M059J (cell line): Measurements from ENCODE around the gene TEDDM1. TPM values are rescaled to one million over a fixed set of nuclear protein-coding genes. Genes with fewer than 3 reads are reported as not detected.

Experiments used
- DNase-seq: peaks from one replicate; pipeline ENCODE4 v3.0.0-alpha.2; 2012; ENCODE audit warnings: low read depth
- total RNA-seq: library from RNA; depleted of rRNA; stranded (reverse); fragments of >200 nt; shearing (Covaris generic); gene quantifications from 2 replicates; pipeline ENCODE4 v1.2.3, GENCODE V29; 2014

The TEDDM1 gene
- total RNA-seq, 1 experiment from 2014 or later: not detected

DNA sequence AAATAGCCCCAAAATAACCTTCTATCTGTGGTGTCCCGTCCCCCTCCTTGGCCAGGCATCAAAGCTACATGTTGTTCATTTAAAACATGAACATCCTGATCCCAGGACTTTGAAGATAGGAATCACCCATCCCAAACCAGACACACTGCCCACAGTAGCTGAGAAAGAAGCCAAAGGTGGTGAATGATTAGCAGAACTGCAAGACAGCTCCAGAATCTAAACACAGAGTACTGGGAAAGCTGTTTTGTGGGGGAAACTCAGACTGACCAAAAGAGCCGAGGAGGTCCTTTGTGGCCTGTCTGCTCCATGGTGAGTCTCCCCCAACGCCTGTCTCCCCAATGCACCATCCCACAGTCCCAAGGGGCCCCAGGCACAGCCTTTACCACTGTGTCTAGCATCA lies 7.3 kb upstream of the TEDDM1 start:
- DNase-seq: no peak

DNA sequence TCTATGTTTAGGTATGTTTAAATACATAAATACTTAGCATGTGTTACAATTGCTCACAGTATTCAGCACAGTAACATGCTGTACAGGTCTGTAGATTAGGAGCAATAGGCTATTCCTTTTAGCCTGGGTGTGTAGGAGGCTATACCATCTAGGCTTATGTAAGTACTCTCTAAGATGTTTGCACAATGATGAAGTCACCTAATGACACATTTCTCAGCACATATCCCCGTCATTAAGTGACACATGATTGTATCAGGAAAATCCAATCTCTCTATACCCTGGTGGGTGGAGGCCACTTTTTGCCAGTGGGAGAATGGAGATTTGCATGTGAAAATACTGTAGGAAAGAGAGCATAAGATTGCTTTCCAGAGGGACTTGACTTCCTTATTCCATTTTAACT lies 5.5 kb upstream of the TEDDM1 start:
- no peak for DNase-seq

DNA sequence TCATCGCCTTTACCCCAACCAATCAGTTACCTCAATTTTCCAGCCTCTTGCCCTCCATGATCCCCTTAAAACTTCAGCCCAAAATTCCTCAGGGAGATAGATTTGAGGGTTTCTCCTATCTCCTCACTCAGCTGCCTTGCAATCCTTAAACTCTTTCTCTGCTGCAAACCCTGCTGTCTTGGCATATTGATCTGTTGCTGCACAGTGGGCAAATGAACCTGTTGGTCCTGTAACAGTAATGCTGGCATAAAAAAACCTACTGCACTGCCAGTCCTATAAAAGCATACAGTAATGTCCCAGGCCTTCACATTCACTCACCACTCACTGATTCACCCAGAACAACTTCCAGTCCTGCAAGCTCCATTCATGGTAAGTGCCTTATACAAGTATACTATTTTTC lies 5.1 kb upstream of the TEDDM1 start:
- DNase-seq: no peak

DNA sequence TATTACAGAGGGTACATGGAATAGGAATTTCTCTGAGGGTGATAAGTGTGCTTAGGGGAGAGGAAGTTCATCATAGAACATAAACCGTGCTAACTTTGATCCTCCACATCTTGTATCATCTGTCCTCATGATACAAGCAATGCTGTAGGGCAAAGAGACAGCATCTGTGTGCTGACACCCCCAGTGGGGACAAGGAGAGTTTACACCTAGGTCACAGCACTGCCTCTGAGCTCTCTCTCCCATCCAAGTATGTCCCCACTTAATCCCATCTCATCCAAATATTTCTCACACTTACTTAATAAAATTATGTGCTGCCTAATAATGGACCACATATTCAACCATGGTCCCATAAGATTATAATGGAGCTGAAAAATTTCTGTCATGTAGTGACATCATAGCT lies 4.3 kb upstream of the TEDDM1 start:
- no peak for DNase-seq

DNA sequence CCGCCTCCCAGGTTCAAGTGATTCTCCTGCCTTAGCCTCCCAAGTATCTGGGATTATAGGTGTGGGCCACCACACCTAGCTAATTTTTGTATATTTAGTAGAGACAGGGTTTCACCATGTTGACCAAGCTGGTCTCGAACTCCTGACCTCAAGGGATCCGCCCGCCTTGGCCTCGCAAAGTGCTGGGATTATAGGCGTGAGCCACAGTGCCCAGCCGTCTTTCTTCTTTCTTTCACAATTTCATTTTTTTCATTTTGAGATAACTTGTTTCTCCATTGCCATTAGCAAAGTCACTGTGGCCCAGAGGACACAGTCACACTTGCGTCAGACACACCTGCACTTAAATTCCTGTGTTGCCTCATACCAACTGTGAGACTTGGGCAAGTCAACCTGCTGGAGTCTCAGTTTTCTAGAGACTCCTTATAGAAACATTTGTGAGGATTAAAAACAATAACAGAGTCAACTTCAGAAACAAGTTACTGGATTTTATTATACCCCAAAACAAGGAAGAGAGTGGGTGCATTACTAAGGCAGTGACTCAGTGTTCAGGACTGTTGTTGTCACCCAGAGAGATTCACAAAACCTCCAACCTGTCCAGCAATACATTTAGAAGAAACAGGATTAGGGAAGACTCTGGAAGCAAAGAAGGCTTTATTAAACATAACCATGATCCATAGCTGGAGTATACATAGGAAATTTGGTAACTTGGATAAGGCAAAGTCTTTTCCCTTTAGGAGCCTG lies 2.6 kb downstream of the TEDDM1 start:
- DNase-seq: no peak

DNA sequence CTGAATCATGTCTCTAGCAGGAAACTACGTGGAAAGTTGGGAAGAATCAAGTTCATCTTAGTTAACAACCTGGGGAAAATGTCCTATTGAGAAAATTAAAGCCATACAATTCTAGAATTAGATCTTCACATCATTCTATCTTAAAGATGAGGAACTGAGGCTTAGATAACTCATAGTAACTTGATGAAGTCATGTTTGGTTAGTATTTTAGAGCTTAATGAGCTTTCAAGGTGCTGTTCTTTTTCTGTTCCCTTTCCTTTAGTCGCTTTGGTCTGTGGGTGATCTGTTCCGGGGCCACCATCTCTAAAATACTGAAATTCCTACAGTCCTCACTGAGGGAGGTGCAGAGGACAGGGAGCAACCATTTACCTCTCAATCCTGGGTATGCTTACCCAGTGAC lies 4.6 kb downstream of the TEDDM1 start:
- no peak for DNase-seq

DNA sequence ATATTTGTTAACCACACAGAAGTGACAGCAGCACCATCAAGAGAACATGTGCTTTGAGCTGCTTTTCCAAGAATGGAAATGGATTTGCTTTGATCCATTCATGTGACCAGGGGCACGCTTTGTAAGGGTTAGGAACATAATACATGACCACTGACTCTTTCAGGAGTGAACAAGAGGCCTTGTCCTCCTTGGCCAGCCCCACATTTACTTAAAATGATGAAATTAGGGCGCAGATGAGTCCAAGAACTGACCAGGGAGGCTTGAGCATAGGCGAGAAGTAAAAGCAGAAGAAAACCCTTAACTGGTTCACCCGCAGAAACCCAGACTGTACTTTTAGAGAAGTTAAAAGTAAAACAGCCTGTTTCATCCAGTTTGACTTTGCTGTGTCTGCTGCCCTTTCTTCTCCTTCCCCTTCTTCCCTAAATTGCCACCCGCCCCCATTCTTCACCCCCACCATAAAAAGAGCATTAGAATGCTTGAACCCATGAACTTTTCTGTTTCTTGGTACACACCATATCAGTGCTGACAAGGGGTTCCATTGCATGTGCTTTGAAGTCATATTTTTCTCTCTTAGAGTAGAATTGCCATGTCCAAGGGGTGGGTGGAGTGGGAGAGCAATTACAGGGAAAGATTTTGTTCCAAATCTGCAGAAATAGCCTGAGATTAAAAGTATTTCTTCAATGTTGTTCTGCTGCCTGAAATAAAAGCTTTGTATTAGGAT lies 6.3 kb downstream of the TEDDM1 start:
- no peak for DNase-seq

DNA sequence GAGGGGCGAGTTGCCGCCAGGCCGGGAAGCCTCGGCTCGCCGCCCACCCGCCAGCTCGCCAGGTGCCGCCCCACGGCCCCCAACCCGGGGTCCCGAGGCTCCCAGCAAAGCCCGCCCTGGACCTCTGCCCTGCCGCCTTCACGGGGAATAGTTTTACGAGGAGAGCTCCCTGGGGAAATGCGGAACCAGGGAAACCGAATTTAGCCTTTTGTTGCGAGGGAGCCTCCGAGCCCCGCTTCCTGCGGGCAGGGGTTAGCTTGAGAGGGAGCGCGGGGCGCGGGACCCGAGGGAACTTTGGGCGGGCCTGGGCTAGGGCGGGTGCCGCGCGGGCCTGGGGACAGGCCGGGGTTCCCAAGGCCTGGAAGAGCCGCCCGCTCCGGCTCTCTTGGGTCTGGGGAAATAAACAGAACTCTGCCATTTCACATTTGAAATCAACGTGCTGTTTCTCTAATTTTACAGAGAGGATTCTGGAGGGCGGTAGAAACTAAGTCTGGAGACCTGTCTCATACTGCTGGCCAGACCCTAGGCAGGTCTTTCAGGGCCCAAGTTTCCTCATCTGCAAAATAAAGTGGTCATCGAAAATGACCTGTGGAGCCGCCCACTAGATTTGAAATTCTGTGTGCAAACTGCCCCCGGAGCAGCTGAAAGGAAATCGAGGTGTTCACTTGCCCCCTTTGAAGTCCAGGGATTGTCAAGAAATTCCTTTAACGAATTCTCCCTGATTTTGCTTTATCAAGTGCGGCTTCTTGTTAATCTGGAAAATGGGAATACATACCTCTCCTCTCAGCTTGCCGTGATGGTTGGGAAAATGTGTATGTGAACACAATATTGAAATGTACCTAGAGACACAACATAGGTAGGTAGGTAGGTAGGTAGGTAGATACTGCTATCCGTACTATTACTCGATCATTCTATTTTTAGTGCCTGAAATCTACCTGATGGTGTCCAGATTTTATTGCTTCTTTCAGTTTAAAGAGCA lies 8.1 kb downstream of the TEDDM1 start:
- peak; percentile 36 for DNase-seq

DNA sequence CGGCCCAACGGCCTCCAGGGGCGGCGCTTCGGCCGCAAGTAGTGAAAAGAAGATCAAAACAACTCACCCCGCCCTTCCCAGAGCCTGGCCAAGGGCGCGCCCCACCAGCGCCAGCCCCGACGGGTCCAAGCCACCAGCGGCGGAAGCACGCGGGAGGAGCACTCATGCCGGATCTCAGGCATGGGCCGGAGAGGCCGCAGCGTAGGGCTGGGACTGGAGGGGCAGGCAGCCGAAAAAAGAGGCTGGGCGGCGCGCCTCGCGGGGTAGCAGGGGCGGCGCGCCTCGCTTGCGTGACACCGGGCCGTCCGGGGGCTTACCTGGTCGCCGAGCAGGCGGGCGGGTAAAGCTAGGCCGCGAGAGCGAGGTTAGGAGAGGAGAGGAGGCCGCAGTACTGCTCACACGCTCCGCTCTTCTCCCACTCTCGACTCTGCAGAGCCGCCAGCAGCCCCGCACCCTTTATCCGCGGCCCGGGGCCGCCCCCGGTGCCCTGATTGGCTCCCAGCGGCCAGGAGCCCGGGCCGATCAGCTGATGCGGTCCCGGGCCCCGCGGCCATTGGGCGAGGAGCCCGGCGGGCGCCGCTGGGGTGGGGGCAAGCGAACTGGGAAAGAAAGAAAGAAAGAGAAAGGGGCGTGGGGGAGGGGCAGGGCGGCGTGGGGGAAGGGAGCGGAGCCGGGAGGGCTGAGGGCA lies 9.0 kb downstream of the TEDDM1 start, which contains the start of gene GLUL:
Gene GLUL, minus strand, starts transcription at position 429 of the 688 bp plus-strand sequence. CDS start 3,053 bp downstream, outside the sequence.
- peak; percentile 92 for DNase-seq

DNA sequence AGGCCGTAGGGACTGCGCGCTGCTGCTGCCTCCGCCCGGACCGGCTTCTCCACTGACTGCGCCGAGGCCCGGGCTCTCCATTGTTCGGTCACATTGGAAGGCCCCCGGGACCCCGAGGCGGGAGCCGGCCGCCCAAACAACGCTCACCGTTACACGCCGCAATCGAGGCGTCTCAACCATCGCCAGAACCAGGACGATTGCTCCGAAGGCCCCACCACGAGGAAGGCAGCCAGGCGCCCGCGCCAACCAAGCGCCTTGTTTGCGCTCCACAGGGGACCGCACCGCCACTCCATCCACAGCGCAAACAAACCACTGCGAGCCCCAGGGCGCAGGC lies 9.5 kb downstream of the TEDDM1 start:
- no peak for DNase-seq

DNA sequence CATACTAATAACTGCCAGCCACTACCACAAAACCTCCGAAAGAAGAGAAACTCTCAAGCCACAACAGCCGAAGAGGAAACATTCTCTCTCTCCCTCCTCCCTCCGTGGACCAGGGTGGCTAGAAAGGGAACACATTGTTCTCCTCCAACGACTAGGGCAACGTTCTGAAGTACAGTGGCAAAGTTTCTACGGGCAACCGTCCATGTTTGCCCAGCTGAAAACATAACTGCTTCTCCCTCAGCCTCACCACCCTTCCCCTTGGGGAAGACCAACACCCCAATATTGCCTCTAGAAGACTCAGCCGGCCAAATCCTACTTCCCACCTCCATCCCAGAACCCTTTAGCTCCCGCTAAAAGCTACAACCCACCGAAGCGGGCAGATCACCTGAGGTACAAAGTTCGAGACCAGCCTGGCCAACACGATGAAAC lies 10.8 kb downstream of the TEDDM1 start:
- DNase-seq: peak; percentile 37

DNA sequence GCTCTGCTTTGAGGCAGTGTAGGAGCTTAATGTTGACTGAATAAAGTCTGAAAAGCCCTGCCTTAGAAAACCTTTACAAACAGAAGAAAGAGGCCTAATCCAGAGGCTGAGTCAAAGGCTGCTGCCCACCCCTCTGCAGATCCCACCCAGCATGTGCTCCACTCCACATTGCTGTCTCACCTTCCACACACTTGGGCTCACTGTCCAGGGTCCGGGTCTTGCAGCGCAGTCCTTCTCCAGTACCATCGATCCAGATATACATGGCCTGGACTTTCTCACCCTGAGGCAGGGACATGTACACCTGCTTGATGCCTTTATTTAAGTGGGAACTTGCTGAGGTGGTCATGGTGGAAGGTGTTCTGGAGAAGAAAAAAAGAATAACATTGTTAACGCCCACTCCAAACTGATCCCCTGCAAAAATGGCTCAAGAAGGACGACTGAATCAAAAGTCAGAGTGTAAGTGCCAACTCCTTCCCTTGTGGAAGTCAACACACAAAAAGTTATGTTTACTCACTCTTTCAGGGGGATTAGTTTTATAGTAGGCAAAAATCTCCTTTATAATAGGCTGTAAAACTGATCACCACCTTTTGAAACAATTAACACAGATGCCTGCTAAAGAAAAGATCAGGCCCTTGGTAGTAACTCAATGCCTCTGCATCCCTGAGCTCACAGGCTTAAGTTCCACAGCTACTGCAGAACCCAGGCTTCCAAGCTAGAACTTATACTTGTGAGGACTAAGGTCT lies 11.9 kb downstream of the TEDDM1 start:
- DNase-seq: no peak

DNA sequence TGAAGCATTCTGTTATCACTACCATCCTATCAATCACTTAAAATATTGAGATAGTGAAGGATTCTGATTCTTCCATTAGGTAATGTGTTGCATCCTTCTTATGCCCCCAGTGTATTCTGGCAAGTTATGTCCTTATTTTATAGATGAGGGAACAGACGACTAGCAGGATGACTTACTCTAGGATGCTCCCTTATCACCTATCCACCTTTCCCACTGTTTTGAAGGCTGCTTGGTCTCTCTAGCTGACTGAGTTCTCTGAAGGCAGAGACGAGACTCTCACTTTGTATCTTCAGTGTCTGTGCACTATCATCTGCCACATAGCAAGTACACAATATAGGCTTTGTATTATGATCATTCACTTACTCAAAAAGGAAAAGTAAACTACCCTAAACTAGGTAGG lies 12.9 kb downstream of the TEDDM1 start:
- DNase-seq: no peak

DNA sequence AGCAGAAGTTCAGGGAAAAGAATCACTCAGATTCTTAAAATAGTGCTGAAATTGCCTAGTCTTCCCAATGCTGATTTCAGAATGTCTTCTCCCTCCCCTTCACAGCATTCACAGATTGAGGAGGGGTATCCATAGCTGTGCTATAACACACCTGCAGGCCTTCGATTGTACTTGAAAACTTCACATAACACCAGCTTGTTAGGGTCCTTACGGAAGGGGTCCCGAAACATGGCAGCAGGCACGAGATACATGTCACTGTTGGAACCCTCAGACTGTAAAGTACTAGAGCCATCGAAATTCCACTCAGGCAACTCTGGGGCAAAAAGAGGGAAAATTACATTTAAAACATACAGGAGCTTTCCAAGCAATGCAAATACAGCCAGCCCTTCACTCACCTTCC lies 13.5 kb downstream of the TEDDM1 start:
- no peak for DNase-seq

DNA sequence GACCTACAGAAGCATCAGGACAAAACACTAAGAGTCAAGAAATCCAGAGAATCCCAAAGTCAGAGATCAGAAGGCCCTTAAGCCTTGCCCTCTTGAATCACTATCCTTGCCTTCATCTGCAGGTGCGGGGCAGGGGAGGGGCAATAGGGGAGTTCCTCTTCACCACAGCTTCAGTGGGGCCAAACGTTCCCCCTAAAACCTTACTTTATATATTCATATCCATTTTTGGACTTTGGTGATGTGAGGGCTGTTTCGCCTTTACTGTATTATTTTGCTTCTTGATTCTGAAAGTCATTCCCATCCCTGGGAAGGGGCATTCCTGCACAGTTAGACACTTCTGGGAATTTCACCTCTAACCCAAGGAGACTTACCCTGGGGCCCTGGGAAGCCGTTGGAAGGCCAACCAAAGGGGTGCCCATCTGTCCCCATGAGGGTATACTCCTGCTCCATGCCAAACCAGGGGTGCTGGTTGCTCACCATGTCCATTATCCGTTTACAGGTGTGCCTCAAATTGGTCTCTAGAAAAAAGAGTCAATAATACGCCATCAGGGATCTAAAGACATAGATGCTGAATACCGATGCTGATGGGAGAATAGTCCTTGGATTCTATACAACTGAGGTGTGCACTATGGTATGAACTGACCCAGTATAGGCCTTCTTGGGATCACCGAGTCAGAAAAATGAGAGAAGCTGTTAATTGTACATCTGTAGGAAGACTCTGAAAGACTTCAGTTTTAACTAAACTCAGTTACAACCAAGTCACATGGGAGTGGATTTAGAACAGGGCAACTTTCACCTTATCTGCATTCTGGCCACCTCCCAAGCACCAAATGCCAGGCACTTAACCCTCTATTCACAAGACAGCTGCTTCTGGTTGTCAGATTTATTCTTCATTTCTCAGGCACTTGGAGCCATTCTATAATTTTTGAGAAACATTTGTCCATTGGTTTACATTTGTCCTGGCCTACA lies 14.3 kb downstream of the TEDDM1 start:
- DNase-seq: no peak

DNA sequence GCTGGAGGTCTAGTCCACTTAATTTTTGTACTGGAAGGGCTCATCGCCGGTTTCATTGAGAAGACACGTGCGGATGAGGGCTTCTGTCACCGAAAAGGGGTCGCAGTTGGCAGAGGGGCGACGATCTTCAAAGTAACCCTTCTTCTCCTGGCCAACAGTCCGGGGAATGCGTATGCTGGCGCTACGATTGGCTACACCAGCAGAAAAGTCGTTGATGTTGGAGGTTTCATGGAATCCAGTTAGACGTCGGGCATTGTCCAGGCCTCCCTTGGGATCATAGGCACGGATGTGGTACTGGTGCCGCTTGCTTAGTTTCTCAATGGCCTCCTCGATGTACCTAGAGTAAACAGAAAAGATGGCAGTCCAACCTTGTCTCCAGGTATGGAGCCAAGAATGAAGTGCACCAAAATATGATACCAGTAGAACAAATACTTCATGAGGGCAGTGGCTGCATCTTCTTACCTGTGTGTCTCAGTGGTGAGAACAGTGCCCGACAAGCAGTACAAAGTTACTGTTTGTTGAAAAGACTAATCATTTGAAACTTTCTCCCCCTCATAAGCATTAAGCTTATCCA lies 16.0 kb downstream of the TEDDM1 start:
- DNase-seq: no peak

DNA sequence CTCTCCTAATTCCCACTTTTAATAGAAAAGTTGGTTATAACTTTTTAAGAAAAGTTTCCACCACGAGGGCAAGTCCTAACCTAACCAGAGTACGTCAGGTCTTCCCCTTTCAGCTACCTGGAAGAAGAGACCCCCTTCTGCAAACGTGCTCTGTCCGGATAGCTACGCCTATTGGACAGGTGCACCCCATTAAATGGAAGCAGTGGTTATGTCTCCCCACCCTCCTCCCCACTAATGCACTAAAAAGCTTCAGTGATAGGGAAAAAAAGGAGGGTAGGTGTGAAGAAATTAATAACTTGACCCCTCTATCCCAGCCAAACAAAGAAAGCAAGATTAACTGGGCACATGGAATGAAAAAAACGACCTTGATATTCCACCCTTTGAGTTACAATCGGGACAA lies 16.5 kb downstream of the TEDDM1 start:
- DNase-seq: no peak

DNA sequence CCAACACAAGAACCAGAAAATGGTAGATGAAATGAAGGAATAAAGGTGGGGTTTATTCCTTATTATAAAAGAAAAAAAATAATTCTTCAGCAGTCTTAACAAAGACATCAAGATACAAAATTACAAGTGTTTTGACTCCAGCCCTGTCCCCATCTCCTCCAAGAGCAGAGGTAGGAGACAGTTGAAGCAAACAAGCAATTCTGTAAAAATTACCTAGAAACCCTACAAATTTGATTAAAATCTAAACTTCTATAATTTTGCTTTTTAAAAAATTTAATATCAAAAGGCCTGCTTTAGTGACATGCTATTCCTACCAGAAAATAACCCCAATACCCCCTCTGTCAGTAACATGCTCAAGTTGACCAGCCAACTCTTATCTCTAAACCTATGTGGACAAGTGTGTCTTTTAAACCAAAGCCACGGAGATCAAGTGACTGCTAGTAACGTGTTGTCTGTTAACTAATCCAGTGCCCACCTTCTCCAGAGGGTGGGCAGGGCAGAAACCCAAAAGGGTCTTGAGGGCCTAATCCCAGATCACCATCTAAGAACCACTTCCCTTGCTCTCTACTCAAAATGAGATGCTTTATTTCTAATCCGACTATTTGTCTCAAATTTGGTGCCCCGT lies 17.3 kb downstream of the TEDDM1 start:
- DNase-seq: no peak
